Myocyte (in vitro differentiated cells): ENCODE data around the gene INPP5F. TPM values are rescaled to one million over a fixed set of nuclear protein-coding genes. Genes with fewer than 3 reads are reported as not detected.
A peak's percentile ranks its signal among the peaks of the same experiment; 100 is the strongest.

Experiments used
- DNase-seq: peaks from one replicate; pipeline ENCODE4 v3.0.0-alpha.2; 2012; ENCODE audit warnings: low read depth
- total RNA-seq: library from RNA; depleted of rRNA; stranded (reverse); fragments of >200 nt; gene quantifications from 2 replicates; pipeline ENCODE4 v1.2.3, GENCODE V29; 2014

Gene INPP5F
- total RNA-seq, 1 donor from 2014 or later, result 34.9 TPM

DNA sequence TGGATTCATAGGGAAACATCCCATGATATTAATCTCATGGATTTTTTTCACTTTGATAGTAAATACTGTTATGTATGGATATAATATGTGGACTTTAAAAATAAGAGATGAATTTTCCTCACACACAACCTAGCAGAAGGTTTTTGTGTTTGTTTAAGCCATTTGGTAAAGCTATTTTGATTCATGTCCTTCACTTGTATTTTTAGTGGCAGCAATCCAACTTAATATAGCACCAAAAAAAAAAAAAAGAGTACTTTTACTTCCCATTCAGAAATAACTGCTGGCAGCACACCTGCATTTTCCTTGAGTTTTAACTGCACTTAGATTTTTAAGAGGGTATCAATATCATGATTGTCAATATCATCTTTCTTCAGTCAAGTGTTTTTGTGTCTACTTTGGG is 86.8 kb downstream of the INPP5F start:
- DNase-seq, result no peak

DNA sequence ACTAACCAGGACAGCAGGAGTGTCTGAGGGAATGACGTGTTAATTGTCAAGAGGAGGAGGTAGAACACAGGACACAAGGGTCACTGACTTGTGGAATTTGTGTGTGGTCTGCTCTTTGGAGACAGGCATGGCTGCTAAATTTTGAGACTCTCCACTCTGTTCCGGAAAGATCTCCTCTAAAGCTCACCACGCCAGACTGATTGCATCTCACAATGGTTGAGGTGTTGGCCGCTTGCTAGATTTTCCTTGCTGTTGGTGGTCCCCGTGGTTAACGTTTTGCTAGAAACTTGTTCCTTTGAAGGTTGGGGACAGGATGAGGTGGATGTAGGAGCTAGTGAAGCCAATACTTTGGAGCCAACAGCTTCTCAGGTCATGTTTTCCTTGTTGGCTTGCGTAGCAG is 89.8 kb downstream of the INPP5F start:
- DNase-seq, result no peak

DNA sequence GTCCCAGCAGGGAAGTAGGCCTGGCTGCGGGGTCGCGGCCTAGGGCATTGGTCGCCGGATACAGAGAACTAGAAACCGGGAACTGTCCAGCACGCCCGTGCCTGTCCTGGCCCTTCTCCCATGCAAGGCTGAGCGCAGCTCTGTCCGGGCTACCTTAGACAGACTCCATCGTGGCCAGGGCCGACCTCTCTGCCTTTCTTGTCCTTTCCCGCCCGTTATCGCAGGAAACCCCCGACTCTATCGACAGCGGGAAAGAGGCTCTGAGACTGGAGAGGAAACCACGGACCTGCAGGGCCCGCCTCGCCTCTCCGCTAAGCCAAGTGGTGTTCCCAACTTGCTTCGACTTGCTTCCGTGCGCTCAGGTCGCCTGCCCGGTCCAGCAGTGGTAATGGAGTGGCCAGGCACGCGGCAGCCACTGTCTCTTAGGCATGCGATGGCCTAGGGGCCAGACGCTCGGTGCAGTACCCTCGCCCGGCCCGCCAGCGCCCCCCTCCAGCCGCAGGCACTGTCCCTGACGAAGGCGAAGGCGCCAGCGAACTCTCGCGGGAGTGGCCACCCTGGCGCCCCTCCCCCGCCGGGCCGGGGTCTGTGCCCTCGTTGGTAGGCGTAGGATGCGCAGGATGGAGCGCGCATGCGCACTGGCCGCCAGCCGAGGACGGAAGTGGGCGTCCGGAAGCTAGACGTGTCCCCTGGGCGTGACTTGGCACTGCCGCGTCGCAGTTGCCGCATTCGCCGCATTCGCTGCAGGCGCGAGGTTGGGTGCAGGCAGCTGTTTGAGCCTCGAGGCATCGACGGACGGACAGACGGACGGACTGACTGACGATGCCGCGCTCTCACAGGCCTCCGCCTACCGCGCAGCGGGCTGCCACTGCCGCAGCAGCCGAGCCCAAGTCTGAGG is 92.4 kb downstream of the INPP5F start:
- no peak for DNase-seq

DNA sequence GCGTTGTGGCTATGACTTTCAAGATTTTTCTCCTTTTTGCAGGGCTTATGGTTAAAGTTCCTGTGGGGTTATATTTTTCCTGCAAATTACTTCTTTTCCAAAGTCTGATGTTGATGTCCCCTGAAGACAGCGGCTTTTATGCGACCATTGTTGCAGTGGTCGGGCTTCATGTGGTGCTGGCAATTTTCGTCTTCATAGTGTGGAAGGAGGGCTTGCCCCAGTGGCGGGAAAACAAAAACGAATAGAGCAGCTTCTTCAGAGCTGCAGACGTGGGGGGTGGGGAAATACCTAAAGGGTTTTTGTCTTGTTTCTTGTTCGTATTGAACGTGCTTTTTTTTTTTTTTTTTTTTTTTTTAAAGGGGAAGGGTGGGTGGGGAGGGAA is 93.0 kb downstream of the INPP5F start:
- no peak for DNase-seq

DNA sequence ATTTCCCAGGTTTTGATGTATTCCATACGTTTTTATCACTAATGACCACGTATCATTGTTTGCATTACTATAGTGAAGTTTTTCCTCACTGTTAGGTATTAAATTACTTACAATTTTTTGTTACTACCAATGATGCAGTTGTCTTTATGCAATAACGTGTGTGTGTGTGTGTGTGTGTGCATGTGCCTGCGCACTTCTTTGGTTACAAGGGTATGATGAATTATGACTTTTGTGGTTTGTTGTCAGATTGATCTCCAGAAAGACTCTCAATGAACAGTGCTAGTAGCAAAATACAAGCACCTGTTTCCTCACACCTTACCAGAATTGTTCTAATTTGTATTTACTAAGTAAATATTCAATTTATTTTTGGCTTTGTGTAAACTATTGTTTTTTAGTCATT is 95.3 kb downstream of the INPP5F start:
- DNase-seq, result no peak

DNA sequence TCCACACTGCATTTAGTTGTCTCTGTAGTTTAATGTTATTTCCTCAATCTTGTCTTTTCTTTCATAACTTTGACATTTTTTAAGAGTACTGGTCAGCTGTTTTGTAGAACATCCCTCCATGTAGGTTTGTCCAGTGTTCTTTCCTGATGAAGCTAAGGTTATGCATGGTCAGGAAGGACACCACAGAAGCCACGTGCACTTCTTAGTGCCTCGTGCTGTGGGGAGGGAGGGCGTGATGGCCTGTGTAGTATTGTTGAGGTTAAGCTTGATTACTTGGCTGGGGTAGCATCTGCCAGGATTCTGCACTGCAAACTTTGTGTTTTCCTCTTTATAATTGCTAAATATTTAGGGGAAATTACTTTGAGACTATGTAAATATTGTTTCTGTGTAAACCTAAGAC is 98.4 kb downstream of the INPP5F start:
- DNase-seq, result peak; percentile 58

DNA sequence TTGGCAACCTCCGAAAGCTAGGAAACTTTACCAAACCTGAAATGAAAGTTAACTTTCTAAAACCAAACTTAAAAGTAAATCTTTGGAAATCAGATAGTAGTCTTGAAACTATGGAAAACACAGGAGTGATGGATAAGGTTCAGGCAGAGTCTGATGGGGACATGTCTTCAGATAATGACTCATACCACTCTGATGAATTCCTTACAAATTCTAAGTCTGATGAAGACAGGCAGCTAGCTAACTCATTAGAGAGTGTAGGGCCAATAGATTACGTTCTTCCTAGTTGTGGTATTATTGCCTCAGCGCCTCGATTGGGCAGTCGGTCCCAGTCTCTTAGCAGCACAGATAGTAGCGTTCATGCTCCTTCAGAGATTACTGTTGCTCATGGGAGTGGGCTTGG is 100.9 kb downstream of the INPP5F start:
- DNase-seq, result no peak

DNA sequence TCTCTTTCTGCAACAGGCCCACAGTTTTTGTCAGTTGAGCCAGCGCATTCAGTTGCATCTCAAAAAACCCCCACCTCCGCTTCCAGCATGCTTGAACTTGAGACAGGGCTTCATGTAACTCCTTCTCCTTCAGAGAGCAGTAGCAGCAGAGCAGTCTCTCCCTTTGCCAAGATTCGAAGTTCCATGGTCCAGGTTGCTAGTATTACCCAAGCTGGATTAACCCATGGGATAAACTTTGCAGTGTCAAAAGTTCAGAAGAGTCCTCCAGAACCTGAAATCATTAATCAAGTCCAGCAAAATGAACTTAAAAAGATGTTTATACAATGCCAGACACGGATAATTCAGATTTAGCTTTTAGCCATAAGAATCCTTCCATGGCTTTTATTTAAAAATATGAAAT is 101.6 kb downstream of the INPP5F start:
- DNase-seq, result no peak

DNA sequence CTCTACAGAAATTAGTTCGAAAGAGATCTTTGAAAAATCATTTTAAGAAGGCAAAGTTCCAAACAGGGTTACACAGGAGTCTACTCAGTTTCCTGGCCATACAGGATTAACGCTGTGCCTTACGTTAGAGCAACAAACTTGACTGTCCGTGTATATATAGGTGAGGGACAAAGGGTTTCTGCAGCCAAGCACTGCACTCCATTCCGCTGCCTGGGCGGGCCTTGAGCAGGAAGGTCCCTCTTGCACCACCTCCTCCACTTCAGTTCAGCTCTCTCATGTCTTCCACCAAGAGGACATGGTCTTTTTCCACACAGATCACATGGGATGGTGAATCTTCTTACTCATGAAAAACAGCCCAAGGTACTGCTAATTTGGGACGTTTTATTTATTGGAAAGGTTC is 103.6 kb downstream of the INPP5F start:
- DNase-seq, result no peak

DNA sequence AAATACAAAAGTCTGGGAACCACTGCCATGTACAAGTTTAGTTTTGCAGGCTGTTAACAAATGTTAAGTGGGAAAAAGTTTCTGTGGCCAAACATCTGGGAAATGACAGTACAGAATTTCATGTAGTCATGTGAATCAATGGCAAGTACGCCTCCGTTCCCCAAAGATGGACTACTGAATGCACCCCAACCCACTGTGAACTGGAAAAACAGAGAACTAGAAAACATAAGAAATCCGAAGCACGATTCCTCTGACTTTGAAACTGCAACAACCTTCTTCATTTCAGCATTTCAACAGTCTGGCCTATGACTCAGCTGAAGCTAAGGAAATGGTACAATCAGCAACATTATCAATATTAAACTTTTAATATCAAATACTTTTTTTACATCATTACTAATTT is 105.0 kb downstream of the INPP5F start:
- DNase-seq, result no peak

DNA sequence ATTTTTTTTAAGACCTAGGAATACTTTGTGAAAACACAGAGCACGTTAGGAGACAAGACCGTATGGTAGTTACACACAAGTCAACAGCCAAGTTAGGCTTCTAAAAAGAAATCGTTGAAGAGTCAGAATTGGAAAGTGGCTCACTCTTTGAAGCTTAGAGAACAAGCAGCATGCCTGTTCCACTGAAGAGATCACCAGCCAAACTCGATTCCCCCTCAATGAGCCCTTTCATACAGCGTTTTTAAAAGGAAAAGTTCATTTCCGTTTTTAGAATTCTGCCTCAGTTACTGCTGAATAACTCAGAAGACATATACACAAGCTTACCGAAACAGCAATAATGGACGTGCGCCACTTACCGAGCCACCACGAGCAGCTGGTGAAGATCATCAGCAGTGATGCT is 105.8 kb downstream of the INPP5F start:
- no peak for DNase-seq

DNA sequence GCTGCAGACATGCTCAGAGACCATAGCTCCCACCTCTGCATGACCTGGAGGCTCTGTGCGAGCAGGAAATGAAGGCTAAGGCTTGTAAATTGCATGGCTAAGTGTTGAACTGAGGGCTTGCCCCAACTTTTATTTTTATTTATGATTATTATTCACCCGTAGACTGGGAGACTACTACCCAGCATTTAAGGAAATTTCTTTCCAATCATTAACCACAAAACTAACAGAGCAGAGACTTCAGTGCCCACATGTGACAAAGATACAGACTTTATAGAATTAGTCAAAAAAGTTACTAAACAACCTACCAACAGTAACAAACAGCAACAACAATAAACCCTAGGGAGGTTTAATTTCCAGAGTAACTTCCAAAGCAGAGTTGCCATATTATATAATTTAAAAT is 107.1 kb downstream of the INPP5F start:
- no peak for DNase-seq

DNA sequence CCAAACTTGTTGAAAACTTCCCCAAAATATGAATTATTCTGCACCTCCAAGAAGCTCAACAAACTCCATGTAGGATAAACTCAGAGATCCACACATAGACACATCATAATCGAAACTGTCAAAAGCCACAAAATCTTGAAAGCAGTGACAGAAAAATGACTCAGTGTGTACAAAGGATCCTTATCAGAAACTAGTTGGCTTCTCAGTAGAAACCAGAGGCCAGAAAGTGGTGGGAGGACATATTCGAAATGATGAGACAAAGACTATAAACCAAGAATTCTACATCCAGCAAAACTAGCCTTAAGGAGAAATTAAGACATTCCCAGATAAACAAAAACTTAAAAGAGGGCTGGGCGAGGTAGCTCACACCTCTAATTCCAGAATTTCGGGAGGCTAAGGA is 108.3 kb downstream of the INPP5F start:
- DNase-seq, result no peak

DNA sequence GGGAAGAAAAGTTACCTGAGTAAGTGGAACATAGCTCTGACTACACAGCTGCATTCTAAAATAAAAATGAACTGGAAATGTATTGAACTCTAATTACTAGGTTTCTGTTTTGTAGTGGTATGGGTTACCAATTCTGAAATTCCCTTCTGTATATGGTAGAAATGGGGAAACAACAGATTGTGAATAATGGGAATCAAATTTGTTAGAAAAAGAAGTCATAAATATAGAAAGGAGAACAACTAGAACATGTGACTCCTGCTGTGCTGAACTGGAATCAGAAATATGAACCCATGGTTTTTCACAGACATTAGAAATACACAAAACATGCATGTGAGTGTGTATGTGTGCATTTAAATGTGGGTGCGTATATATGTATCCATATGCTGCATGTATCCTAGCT is 119.8 kb downstream of the INPP5F start:
- DNase-seq, result no peak

DNA sequence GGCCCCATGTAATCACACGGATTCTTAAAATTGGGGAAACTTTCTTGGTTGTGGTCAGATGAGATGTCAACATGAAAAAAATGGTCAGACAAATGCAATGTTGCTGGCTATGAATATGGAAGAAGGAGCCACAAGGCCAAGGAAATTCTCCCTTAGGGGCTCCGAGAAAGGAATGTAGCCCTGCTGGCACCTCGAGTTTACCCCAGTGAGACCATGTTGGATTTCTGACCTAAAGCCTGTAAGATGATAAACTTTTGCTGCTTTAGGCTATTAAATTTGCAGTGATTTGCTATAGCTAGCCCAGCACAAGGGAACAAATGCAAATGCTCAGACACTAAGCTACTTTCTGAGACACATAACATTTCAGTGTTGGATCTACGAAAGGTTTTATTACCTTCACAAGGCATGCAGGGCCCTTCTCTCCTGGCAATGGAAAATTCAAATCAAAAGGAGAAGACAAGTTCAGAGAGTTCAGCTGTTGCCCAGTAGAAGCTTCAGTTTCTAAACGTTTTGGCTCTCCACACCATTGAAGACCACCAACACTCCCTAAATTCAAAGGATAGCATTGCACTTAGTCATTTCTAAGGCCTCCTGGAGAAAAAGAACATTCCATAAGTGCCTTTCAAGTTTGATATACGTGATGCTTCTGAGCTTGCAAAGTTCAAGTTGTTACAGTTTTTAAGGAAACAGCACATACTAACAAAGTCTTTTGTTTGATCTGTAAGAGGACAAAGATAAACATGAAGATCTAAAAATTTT is 123.4 kb downstream of the INPP5F start:
- peak; percentile 74 for DNase-seq

DNA sequence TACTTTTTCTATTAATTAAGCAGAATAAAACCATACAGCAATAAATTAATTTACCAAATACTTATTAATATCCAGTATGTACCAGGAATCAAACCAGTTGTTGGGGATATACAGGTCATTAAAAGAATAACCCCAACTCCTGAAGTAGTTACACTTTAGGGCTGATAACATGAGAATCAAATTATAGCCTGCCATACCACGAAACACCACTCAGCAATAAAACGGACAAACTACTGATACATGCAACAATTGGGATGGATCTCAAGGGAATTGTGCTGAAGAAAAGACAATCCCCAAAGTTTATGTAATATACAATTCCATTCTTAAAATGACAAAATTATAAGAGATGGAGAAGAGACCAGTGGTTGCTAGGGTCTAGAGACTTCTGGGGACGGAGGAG is 124.1 kb downstream of the INPP5F start:
- DNase-seq, result no peak

DNA sequence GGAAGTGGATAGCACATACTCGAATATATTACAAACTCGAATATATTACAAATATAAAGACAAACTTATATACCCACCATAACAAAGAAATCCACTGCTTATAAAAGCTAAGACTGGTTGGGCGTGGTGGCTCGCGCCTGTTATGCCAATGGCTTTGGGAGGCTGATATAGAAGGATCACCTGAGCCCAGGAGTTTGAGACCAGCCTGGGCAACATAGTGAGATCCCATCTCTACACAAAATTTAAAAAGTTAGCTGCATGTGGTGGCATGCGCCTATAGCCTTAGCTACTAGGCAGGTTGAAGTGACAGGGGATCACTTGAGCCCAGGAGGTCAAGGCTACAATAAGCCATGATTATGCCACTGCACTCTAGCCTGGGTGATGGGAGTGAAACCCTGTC is 126.4 kb downstream of the INPP5F start:
- DNase-seq, result no peak

DNA sequence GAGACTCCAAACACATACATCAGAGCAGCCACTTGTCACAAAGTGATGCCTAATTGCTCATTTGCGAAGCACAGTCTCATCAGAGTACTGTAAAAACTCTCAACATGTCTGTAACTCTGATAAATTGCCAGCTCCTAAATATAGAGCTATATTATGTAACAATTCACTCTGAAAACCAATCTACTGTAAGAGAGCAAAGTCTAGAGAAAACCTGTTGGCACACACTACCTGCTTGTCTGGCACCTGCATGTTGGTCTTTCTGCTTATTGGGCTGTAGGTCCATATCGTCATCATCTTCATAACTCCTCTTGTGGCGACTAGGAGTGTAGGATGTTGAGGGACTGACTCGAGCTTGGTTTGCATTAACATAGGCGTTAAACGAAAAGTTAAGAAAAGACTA is 127.0 kb downstream of the INPP5F start:
- no peak for DNase-seq

DNA sequence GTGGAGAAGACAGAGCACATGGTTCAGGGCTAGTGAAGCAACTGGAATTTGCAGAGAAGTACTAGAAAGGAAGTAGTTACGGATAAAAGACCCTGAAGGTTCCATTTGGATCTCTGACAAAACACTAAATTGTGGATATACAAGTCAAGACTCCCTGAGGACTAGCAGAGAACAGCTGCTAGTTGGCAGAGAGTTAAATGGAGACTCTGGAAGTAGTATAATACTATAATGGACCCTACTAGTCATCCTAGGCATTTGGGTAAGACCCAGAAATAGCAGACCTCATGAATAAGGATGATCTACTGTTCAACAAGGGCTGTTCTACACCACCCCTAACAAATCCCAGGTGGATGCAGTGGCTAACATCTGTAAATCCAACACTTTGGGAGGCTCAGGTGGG is 127.7 kb downstream of the INPP5F start:
- DNase-seq, result peak; percentile 78

DNA sequence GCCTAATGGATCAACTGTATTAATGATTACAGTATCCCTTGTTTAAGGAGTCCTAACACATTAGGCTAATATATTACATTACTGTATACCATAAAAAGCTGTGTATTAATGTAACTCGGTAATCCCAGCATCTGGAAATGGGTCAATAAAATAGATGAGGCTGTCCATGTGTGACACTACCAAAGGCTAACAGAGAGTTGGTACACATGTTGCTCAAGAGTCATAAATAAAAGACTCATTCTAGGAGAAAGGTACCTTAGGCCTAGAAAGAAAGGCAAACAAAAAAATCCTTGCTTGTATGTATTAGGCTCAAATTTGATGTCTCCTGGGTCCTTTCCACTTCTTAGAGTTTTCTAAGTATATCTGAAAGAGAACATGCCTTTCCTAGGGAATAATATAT is 132.2 kb downstream of the INPP5F start:
- no peak for DNase-seq

DNA sequence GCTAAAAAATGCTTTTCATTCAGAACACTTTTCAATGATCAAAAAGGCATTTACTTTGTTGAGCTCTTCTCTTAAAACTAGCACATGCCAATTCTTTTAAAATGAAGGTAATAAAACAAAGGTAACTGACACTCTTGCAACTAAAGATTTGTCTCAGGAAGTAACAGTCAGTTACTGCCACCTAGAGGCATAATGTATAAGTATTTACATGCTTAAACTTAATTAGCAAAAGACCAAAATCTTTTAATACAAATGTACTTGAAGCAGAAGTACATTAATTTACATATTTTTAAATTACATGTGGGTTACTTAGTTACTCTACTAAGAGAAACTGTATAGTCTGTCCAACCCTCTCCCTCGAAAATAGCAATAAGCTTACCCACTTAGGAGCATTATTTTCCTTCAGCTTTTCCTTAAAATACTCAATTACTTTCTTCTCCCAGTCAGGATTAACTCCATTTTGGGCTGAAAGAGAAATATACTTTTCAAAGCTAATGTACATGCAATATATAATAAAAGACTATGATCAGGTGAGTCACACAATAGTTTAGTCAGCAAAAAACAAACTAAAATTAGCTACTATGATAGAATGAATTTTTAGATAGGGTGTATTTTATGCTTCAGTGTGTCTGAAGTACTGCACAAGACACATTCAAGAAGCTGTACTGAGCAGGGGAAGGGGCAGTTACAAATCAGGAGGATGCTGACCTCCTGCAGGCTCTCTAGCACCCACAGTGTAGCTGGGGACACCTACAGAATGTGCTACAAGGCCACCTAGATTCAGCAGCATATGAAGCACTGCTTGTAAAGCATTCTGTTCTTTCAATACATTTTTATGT is 133.8 kb downstream of the INPP5F start:
- DNase-seq, result peak; percentile 52
